Gastroesophageal sphincter (tissue), 3 donors: Measurements from ENCODE around the gene PELI2.

Experiments used
- EP300 ChIP-seq: sonication (generic); formaldehyde crosslinking; IDR thresholded peaks from one replicate; pipeline ENCODE4 v1.6.1; 2017; ENCODE audit warnings: antibody characterized with exemption, mild to moderate bottlenecking
- POLR2A ChIP-seq, 2 donors: fragments of 450-650 bp; IDR thresholded peaks; one replicate each; pipeline ENCODE4 v1.6.1; 2017; ENCODE audit warnings: antibody characterized with exemption in 2 of 2, mild to moderate bottlenecking in 2 of 2, moderate library complexity in 1 of 2
- POLR2AphosphoS5 ChIP-seq: sonication (generic); formaldehyde crosslinking; IDR thresholded peaks from one replicate; pipeline ENCODE4 v1.6.1; 2017; ENCODE audit warnings: antibody characterized with exemption
- TF ChIP-seq, protein P1 (sequence below), 4 experiments: fragments of 200-600 bp in 2 of 4; fragments of 450-650 bp in 2 of 4; sonication (generic) in 1 of 4; IDR thresholded peaks; one replicate each; pipeline ENCODE4 v1.5.1; 2017 to 2019; ENCODE audit warnings: antibody characterized with exemption in 4 of 4, mild to moderate bottlenecking in 2 of 4, moderate library complexity in 2 of 4

GRCh38 chr14:56212521-56212920 is 94.3 kb downstream of the PELI2 start:
- TF ChIP-seq, protein P1, sequence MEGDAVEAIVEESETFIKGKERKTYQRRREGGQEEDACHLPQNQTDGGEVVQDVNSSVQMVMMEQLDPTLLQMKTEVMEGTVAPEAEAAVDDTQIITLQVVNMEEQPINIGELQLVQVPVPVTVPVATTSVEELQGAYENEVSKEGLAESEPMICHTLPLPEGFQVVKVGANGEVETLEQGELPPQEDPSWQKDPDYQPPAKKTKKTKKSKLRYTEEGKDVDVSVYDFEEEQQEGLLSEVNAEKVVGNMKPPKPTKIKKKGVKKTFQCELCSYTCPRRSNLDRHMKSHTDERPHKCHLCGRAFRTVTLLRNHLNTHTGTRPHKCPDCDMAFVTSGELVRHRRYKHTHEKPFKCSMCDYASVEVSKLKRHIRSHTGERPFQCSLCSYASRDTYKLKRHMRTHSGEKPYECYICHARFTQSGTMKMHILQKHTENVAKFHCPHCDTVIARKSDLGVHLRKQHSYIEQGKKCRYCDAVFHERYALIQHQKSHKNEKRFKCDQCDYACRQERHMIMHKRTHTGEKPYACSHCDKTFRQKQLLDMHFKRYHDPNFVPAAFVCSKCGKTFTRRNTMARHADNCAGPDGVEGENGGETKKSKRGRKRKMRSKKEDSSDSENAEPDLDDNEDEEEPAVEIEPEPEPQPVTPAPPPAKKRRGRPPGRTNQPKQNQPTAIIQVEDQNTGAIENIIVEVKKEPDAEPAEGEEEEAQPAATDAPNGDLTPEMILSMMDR (IDR thresholded peaks at IDR 0.05) = no peak
- no peak for TF ChIP-seq POLR2A (IDR thresholded peaks at IDR 0.05)
- no peak for TF ChIP-seq EP300
- no peak for TF ChIP-seq POLR2AphosphoS5
